ENCODE data around the gene TMEM88.
A peak's percentile ranks its signal among the peaks of the same experiment; 100 is the strongest.

- TF ChIP-seq GATA2 (IDR thresholded peaks at IDR 0.05; ENCODE audit: low read depth, low read length) (peak; percentile 98), GATA3 (IDR thresholded peaks at IDR 0.05; ENCODE audit: low read depth, low read length) (peak; percentile 77)
These were observed 32.8 kb downstream of the TMEM88 start for GRCh38 chr17:7887482-7888183.

All from SH-SY5Y (cell line).